Fibroblast of skin of left biceps (primary cell): Measurements from ENCODE around the gene SH2D4B.
"Not testable (repeated sequence)": the region's sequence is repeated elsewhere in the genome, so short reads cannot be mapped to it uniquely, and the experiment has no call there.

Experiments used
- DNase-seq, 2 experiments: peaks; one replicate each; pipeline ENCODE4 v3.0.0-alpha.2; 2013; ENCODE audit warnings: low read depth in 2 of 2

The SH2D4B gene

DNA sequence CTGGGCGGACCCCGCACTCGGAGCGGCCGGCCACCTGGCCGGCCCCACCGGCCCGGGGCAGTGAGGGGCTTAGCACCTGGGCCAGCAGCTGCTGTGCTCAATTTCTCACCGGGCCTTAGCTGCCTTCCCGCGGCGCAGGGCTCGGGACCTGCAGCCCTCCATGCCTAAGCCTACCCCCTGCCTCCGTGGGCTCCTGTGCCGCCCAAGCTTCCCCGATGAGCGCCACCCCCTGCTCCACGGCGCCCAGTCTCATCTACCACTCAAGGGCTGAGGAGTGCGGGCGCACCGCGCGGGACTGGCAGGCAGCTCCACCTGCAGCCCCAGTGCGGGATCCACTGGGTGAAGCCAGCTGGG, 5.6 kb downstream of the SH2D4B start:
- not testable (repeated sequence) for DNase-seq

DNA sequence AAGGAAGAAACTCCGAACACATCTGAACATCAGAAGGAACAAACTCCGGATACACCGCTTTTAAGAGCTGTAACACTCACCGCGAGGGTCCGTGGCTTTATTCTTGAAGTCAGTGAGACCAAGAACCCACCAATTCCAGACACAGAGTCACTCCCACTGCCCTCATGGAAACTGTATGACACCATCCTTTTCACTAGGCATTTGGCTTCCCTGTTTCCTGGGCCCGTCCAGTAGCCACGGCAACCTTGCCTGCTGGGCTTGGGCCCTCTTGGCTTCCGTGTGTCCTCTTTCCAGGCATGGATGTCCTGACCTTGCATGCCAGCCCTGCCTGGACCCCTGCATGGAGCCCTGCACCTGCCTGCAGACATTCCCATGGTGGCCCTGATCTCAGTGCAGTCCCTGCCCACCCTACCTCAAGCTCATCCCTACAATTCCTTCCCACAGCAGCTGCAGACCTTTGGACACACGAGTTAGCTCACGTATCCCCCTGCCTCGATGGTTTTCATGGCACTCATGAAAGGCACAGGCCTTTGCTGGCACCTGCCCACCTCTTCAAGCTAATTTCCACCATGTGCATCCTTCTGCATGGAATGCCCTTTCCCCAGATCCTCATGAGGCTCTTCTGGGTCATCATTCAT, 6.7 kb downstream of the SH2D4B start:
- DNase-seq, result no peak

DNA sequence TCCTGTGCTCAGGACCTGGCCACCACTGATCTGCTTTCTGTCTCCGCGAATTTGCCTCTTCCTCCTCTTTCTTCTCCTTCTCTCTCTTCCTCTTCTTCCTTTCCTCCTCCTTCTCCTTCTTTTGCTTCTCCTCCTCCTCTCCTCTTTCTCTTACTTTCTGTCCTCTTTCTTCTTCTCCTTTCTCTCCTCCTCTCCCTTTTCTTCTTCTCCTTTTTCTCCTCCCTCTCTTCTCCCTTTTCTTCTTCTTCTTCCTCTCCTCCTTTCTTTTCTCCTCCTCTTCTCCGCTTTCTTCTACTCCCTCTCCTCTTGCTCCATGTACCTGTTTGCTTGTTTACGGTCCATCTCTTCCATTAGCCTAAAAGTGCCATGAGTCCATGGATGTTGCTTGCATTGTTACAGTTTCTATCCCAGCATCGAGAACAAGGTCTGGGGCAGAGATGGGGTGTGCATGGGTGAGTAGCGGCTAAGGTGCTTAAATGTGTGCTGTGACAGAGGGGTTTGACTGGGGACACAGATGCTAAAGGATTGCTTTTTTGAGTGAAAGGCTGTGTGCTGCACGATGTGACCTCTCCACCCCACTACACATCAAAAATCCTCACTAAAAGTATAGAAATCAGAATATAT, 7.7 kb downstream of the SH2D4B start:
- DNase-seq, result no peak

DNA sequence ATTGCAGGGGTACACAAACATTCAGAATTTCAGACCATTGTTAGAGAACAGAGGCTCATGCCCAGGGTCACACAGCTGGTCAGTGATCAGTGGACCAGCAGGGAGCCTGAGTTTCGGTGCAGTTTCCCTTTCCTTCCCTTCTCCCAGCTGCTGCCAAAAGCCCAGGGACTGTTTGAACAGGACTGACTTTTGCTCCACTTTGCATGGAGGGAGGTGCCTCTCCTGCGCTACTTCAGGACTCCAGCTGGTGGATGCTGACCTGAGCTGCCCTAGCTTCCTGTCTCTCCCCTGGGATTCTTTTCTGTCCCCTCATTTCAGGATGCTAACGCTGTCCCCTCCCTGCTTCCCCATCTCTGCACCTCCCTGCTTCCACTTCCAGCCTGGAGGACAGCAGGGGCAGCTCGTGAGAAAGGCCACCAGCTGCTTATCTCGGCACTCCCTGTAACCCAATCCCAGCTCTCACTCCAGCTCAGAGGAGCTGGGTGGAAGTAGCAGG, 14.5 kb downstream of the SH2D4B start:
- DNase-seq, result no peak

DNA sequence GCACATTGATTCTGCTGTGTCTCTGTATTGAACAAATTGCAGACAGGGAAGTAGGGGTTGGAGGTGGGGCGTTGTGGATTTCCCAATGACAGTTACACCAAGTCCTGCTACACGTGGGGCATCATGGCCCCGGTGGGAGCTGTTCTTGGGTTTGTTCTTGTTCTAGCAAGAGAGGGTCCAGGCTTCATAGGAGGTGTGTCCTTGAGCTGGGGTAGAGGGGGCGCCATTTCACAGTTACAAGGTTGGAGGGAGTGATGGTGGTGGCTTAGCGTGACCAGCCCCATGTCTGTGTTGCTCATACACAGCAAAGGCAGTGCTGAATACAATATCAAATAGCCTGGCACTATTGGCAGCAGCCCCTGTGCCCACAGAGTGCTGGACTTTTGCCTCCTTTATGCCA, 15.7 kb downstream of the SH2D4B start:
- DNase-seq, result no peak

DNA sequence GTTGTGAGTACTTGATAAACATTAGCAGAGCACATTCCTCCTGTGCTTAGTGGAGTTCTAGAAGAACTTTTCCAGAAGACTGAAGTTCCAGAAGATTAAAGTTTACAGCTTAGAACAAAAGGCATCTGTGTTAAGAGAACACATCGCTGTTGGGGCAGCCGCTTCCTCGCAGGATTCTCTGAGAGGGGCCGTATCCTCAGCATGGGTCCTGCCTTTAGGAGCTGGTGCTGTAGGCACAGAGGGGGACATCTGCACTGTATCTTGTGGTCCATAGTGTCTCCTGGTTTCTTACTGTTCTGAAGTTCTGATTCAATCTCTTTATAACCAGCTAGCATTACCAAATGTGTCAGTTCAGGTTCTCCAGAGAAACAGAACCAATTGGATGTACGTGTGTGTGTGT, 16.3 kb downstream of the SH2D4B start:
- no peak for DNase-seq

DNA sequence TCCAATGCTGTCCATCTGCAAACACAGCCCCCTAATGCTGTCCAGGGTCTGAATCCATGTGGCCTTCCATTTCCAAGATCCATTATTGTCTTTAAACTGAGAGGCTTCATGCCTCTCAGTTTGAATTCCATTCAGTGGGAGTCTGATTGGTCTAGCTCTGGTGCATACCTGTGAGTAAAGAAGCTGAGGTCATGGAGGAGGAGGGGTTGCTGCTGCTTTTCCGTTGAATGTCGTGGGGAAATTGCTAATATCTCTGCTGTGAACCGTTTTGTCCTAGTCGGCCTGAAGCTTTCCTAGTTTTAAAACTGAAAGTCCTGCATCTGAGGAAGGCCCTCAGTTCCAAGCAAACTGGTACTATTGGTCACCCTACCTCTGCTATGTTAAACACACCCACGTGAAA, 17.7 kb downstream of the SH2D4B start:
- DNase-seq, result no peak

DNA sequence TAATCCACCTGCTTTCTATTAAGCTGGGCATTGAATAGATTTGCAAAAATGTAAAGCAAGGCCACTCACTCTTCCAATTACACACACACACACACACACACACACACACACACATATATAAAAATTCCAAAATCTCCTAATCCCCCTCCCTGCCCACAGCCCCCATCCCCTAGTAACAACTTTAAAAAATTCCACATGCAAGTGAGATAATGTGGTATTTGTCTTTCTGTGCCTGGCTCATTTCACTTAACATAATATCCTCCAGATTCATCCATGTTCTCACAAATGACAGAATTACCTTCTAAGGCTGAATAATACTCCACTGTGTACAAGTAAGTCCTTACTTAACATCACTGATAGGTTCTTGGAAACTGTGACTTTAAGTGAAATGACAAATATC, 24.2 kb downstream of the SH2D4B start:
- DNase-seq, result no peak

DNA sequence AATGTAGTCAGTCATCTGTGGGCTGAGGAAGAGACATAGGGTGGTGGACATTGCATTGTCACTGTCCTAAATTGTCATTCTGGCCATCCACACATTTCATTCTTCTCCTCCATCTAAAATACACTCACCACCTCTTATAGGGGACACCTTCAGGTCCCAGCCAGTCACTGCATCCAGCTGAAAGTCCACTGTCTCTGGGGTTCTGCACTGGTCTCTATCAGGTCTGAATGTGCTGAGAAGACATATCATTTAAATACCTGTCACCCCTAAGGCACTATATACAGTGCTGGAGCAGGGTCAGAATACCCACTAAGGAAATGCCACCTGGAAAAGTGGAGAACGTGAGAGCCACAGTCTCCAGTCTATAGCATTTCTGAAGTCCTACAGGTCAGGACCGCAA, 29.6 kb downstream of the SH2D4B start:
- DNase-seq, result no peak

DNA sequence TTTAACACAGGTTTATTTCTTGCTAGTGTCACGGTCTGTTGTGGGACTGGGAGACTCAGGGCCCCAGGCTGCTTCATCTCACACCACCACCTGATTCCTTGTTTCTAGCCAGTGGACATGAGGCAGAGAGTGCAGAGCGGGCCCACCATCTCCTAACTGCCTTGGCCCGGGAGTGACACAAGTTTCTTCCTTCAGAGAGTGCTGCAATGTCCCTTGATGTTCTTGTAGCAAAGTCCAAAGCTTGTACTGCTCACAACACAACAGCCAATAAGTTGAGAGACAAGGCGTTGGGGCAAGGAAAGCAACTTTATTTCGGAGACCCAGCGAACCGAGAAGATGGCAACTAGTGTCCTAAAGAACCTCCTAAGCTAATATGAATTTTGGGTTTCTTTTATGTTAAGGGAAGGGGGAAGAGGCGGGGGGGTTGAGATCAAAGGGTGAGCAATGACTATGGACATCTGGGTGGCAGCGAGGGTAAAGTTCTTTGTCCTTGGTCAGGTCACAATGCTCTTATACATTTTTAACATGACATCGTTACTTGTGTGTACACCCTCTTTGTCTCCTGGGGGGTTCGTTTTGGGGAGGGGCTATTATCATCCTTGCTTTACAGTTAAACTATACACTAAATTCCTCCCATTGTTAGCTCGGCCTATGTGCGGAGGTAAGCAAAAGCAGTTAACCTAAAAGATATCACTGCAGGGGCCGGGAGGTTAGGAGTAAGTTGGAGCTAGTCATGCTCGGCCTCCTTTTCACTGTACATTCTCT, 31.6 kb downstream of the SH2D4B start:
- no peak for DNase-seq

DNA sequence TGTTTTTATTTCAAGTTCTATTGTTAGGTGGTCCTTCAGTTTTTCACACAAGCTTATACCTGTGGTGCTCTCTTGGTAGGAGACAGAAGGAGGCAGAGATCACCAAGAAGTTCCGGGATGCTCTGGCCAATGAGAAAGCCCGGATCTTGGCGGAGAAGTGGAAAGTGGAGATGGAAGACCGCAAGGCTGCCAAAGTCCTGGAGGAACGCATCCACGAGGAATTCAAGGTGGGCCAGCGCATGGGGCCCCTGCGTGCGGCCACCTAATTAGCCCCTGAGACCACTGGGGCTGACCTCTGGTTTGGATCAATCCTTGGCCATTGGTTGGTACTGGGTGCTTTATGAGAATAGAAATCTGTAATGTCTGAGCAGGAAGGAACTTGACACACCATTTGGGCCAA, 33.6 kb downstream of the SH2D4B start:
- no peak for DNase-seq

DNA sequence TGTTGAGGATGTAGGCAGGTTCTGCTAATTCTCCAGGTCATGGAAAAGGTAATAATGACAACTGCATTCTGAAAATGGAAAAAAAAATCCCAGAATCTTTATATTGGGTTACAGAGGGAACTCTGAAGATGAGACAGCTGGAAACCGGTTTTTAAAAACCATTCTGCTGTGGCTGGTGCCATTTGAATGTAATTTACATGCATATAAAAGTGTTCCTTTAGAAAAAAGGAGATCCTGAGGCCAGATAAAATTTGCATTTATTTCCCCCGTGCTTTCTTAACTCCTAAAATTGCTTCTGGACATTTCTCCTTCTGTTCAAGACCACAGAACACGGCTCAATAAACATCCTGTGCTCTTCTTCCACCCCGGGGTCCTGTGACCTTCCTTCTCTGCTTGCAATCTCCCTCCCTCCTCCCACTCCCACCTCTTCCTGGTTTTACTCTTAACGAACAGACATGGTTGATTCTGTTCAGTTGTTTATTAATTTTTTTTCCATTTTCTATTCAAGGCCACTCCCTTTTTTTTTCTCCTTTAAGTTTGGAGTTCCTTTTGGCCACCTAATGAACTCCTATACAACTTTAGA, 41.6 kb downstream of the SH2D4B start:
- no peak for DNase-seq

DNA sequence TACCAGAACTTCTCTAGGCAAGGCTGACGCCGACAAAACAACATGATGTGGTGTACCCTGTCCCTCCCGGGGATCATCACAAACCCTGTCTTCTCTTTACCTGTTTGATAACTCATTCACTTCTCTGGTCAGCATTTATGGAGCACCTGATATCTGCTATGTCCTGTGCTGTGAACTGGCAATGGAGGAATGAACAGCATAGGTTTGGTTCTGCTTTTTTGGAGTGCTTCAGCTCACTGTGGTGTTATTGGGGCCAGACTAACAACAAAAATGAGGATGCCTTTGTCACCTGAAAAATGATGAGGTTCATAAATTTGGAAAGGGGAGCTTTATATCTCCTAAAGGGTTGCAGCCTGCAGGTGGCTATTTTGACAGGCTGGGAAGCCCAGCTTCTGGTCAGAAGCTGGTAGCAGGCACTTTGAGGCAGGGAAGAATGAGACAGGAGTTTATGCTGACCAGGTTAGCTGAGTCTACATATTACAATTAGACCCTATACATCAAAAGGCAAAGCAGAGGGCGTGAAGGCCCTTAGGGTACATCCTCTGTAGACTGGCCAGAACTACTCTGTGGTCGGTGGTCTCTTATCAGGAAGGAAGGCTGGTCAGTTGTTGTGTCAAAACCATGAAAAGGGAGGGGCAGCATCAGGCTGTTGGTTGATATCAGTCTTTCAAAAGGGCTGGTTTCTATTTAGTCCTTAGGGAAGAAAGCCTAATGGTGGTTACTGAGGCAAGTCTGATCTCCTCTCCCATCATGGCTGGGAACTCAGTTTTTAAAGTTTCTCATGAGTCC, 42.3 kb downstream of the SH2D4B start:
- no peak for DNase-seq

DNA sequence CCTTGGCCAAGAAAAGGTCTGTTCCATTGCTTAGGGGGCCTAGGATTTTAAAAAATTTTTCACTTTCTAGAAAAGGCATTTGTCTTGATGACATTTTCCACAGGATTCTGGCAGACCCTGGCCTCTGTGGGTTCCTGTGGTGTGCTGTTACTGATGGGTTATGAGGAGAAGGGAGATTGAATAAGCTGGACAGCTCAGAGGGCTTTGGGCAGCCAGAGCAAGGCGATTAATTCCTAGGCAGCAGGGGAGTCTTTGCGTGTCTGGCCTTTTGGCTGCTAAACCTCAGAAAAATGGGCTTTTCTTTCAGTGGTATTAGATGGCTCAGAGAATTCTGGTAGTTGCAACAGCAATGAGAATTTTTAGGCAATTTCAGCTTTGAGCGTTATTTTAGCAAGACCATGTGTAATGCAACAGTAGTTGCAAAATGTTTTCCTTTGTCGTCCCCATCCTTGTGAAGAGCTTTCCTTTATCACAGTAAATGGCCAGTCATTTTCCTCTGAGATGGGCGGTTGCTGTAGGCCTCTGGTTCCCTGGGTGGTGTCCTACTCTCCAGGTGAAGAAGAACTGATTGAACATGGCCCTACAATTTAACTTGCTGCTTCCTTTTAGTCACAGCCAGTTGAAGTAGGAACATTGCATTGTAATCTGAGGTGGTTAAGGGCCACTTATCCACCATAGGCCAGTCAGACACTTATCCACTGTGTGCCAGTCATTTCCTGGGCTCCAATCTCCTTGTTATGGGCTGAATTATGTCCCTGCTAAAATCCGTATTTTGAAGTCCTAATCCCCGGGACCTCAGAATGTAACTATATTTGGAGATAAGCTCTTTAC, 43.2 kb downstream of the SH2D4B start:
- no peak for DNase-seq

DNA sequence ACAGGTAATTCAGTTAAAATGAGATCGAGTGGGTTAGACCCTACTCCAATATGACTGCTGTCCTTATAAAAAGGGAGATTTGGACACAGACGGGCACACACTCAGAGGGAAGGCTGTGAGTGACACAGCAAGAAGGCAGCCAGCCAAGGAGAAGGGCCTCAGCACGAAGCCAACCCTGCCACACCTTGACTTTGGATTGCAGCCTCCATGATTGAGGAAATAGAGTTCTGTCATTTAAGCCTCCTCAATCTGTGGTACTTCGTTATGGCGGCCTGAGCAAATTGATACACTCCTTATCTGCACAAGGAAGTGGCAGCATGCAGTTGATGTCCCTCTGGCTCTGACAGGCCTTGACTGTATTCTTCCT, 43.8 kb downstream of the SH2D4B start:
- no peak for DNase-seq

DNA sequence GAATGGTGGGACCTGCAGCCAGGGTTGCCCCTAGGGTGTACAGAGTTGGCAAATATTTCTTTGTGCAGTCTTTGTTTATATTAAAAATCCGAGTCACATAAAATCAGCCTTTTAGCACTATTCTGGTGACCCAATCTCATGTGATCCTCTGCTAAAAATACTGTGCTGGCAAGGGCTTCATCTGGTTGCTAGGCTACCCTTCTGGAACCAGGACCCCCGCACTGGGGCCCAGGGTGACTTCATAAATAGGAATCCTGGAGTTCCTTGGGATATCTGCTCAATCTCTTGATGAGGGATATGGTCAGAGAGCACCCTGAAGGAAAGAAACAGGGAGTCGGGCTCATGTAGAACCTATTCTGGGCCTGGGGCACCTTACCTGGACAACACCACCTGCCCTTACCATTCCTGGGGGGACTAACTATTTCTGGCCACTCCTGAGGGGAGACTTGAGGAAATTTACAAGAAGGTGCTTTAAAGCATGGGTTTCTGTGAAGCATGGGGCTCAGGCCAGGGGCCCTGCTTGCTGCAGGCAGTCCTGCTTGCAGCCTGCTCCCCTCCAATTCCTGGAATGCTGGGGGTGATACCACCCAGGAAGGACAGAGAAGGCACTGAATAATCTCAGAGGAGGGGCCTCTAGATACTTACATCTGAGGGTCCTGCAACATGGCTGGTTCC, 44.7 kb downstream of the SH2D4B start:
- DNase-seq, result no peak

DNA sequence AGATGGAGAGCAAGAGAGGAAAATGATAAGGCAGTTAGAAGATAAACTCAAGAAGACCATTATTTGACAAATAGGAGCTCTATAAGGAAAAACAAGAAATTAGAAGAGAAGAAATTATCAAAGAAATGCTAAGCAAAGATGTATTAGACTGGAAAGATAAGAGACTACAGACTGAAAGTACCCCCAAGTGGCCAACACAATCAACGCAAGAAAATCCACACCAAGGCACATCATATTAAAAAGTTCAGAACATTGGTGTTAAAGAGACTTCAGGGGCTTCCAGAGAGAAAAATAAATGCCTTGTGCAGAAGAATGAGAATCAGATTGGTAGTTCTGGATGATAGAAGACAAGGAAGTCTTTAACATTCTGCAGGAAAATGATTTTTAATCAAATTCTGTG, 46.0 kb downstream of the SH2D4B start:
- DNase-seq, result no peak

DNA sequence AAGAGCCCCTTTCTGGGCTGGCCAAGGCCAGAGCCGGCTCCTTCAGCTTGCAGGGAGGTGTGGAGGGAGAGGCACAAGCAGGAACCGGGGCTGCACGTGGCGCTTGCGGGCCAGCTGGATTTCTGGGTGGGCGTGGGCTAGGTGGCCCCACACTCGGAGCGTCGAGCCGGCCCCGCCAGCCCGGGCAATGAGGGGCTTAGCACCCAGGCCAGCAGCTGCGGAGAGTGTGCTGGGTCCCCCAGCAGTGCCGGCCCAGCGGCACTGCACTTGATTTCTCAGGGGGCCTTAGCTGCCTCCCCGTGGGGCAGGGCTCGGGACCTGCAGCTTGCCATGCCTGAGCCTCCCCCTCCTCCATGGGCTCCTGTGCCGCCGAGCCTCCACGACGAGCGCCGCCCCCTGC, 48.1 kb downstream of the SH2D4B start:
- DNase-seq, result no peak

DNA sequence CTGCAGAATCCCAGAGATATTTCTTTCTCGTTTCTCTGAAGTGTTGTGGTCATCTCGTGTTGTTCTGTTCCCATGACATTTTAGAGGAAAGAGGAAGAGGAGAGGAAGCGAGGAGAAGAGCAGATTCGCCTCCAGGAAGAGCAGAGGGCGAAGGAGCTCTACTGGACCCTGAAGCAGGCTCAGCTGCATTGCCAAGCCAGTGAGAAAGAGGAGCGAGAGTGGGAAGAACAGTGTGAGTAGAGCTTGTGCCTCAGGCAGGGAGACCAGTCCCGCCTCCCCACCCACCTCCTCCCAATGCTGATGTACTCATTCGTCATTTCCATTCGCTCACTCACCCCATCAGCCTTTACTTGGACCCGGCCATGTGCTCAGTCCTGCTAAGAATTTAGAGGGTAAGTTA, 50.8 kb downstream of the SH2D4B start:
- DNase-seq, result no peak

DNA sequence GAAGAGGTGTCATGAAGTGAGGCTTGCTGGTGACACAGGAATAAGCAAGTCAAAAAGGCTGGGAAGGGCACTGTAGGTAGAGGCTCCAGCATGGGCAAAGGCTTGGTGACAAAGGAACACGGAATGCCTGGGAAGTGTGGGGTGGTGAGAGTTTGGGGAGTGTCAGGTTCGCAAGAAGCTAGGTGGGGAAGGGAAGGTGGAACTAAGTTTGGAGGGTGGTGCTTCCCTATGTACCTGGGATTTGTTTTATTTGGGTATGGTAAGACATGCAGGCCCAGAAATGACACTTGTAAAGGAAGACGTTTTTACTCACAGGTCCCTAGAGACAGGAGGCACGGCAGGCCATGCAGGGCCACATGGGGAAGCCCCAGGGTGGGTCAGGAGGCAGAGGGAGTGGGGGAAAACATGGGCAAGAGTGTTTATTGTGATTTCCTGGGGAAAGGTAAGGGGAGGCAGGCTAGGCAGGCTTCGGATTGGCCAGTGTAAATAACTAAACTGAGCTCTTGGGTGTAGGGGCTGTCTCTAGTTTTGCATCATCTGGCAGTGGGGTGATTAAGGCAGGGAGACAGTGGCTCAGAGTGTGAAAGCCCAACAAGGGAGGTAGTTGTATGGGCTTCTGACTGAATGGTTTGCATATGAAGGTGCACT, 52.1 kb downstream of the SH2D4B start:
- DNase-seq, result no peak
